Progenitor cell of endocrine pancreas (in vitro differentiated cells): ENCODE data around the gene CDH13. TPM values are rescaled to one million over a fixed set of nuclear protein-coding genes. Genes with fewer than 3 reads are reported as not detected.

ENCODE experiments used
- DNase-seq: peaks from one replicate; pipeline ENCODE4 v3.0.0; 2021; ENCODE audit warnings: low spot score; ENCODE audit not compliant: unreplicated experiment
- H3K27ac Mint-ChIP-seq: 2 replicates; pipeline ENCODE4 v1.8.0; 2021; ENCODE audit warnings: mild to moderate bottlenecking, moderate library complexity, mixed read lengths
- H3K27me3 Mint-ChIP-seq: 2 replicates; pipeline ENCODE4 v1.8.0; 2021; ENCODE audit warnings: mixed read lengths
- H3K36me3 Mint-ChIP-seq: 2 replicates; pipeline ENCODE4 v1.8.0; 2022; ENCODE audit warnings: mixed read lengths; ENCODE audit not compliant: insufficient read depth
- H3K4me1 Mint-ChIP-seq: 2 replicates; pipeline ENCODE4 v1.8.0; 2021; ENCODE audit warnings: low read depth, mixed read lengths
- H3K4me3 Mint-ChIP-seq: 2 replicates; pipeline ENCODE4 v1.8.0; 2021; ENCODE audit warnings: low read depth, mild to moderate bottlenecking, moderate library complexity, mixed read lengths
- H3K9me3 Mint-ChIP-seq: 2 replicates; pipeline ENCODE4 v1.8.0; 2021; ENCODE audit warnings: low read depth, mixed read lengths
- CTCF ChIP-seq: fragments of 200-600 bp; sonication (generic); IDR thresholded peaks from one replicate; pipeline ENCODE4 v1.5.0; 2021; ENCODE audit warnings: antibody characterized with exemption, mild to moderate bottlenecking; ENCODE audit not compliant: unreplicated experiment
- total RNA-seq: library from RNA; stranded (reverse); gene quantifications from 2 replicates; pipeline ENCODE4 v1.2.1, GENCODE V29; 2021

The CDH13 gene
- total RNA-seq, 1 donor from 2014 or later, result 0.38 TPM

DNA sequence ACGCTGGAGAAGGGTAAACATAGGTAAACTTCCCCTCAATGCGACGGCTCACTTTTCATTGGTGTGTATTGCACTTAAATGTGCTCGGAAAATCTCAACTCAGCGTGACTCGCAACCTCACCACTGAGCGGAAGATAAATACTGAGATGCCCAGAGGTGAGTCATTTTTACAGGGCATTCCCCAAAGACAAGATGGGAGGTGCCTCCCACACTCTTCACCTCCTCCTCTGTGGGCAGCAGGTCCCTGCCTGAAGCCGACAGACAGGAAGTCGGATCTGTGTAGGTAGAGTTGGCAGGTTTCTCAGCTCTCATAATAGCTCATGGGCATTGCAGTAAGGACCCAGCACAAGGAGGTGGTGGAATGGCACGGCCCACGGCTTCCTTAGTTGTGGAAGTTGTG lies 906.4 kb downstream of the CDH13 start:
- no peak overlapping the region for H3K4me3 Mint-ChIP-seq
- H3K27ac Mint-ChIP-seq, result no peak overlapping the region
- no peak for DNase-seq
- H3K27me3 Mint-ChIP-seq, result peaks cover 10% of the 10 kb centered on the region
- no peaks in the 10 kb centered on the region for H3K9me3 Mint-ChIP-seq
- H3K36me3 Mint-ChIP-seq, result no peaks in the 10 kb centered on the region
- no peak for TF ChIP-seq CTCF
- no peaks in the 10 kb centered on the region for H3K4me1 Mint-ChIP-seq

- Mint-ChIP-seq H3K4me1 (no peaks in the 10 kb centered on the region), H3K27me3 (peaks cover 15% of the 10 kb centered on the region), H3K27ac (no peak overlapping the region), H3K36me3 (no peaks in the 10 kb centered on the region), H3K4me3 (no peak overlapping the region), H3K9me3 (no peaks in the 10 kb centered on the region)
- TF ChIP-seq CTCF, result no peak
- no peak for DNase-seq
These were observed 911.9 kb downstream of the CDH13 start for GRCh38 chr16:83538707-83539106.

- DNase-seq, result no peak
- Mint-ChIP-seq H3K36me3 (no peaks in the 10 kb centered on the region), H3K4me3 (no peak overlapping the region), H3K4me1 (no peaks in the 10 kb centered on the region), H3K9me3 (no peaks in the 10 kb centered on the region), H3K27me3 (peaks cover 16% of the 10 kb centered on the region), H3K27ac (no peak overlapping the region)
- no peak for TF ChIP-seq CTCF
These were observed 913.1 kb downstream of the CDH13 start for GRCh38 chr16:83539736-83540490.

DNA sequence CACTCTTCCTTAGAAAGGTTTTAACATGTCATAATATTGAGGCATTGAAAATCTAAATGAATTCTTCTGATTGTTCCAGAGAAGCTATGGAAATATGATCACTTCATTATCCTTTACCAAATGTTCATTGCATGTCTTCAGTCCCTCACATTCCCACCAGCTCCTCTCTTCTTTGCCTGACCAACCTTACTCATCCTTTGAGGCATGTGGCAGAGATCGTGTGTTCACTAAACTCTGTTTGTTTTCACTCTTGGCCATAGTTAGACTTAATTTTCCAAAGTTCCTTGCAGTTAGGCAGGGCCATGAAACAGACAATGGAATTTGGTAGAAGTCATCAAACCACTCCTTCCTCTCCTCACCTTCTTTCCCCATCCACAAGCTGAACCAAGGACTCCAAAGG lies 914.5 kb downstream of the CDH13 start:
- H3K4me3 Mint-ChIP-seq, result no peak overlapping the region
- TF ChIP-seq CTCF, result no peak
- no peaks in the 10 kb centered on the region for H3K9me3 Mint-ChIP-seq
- peaks cover 19% of the 10 kb centered on the region for H3K27me3 Mint-ChIP-seq
- H3K4me1 Mint-ChIP-seq, result no peaks in the 10 kb centered on the region
- H3K36me3 Mint-ChIP-seq, result no peaks in the 10 kb centered on the region
- DNase-seq, result no peak
- no peak overlapping the region for H3K27ac Mint-ChIP-seq

GRCh38 chr16:83542491-83542890 lies 915.7 kb downstream of the CDH13 start:
- TF ChIP-seq CTCF, result no peak
- Mint-ChIP-seq H3K36me3 (no peaks in the 10 kb centered on the region), H3K9me3 (no peaks in the 10 kb centered on the region), H3K27ac (no peak overlapping the region), H3K27me3 (peaks cover 12% of the 10 kb centered on the region), H3K4me3 (no peak overlapping the region), H3K4me1 (no peaks in the 10 kb centered on the region)
- no peak for DNase-seq
